Muscle layer of duodenum (tissue), 2 donors: ENCODE data around the gene PLA2G7.

Experiments used
- H3K27ac ChIP-seq: one replicate; pipeline ENCODE4 v1.7.0; 2013; ENCODE audit warnings: mild to moderate bottlenecking, low read length
- H3K27me3 ChIP-seq: one replicate; pipeline ENCODE4 v1.7.0; 2013; ENCODE audit warnings: low read depth, mild to moderate bottlenecking, control low read depth, low read length
- H3K36me3 ChIP-seq, 2 donors: one replicate each; pipeline ENCODE4 v1.7.0; 2013; ENCODE audit warnings: low read length in 2 of 2, control low read depth in 1 of 2, mild to moderate bottlenecking in 1 of 2; ENCODE audit not compliant: insufficient read depth in 2 of 2, control insufficient read depth in 1 of 2
- H3K4me1 ChIP-seq, 2 donors: one replicate each; pipeline ENCODE4 v1.7.0; 2013; ENCODE audit warnings: low read length in 2 of 2, mild to moderate bottlenecking in 2 of 2, control low read depth in 1 of 2, moderate library complexity in 1 of 2; ENCODE audit not compliant: insufficient read depth in 2 of 2, control insufficient read depth in 1 of 2
- H3K4me3 ChIP-seq, 2 donors: one replicate each; pipeline ENCODE4 v1.7.0; 2013; ENCODE audit warnings: low read length in 2 of 2, low read depth in 1 of 2, mild to moderate bottlenecking in 1 of 2
- H3K9me3 ChIP-seq, 2 donors: one replicate each; pipeline ENCODE4 v1.7.0; 2013; ENCODE audit warnings: low read length in 2 of 2, control low read depth in 1 of 2, mild to moderate bottlenecking in 1 of 2; ENCODE audit not compliant: control insufficient read depth in 1 of 2
- donor health status: healthy.

PLA2G7 gene

GRCh38 chr6:46719099-46719498, 16.1 kb downstream of the PLA2G7 start:
- Histone ChIP-seq H3K27me3 (no peaks in the 10 kb centered on the region), H3K4me3 (no peak overlapping the region), H3K4me1 (no peaks in the 10 kb centered on the region), H3K9me3 (no peaks in the 10 kb centered on the region), H3K27ac (no peak overlapping the region), H3K36me3 (no peaks in the 10 kb centered on the region)

DNA sequence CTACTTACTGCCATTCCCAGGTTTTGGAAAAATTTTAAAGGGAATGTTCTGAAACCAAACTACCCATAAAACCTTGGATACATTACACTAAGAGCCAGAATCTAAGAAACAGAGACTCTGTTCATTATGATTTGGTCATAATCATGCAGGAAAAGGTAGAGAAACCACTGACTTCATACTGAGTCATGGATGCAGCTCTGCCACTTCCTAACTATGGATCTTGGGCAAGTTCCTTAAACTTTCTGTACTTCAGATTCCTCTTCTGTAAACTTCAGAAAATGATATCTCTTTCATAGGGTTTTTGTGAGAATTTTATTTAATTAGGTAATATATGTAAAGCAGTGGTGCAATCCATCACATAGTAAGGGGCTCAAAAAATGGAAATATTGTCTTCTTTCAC, 20.0 kb downstream of the PLA2G7 start:
- no peaks in the 10 kb centered on the region for H3K9me3 ChIP-seq
- no peaks in the 10 kb centered on the region for H3K36me3 ChIP-seq
- no peaks in the 10 kb centered on the region for H3K4me1 ChIP-seq
- no peak overlapping the region for H3K4me3 ChIP-seq
- no peak overlapping the region for H3K27ac ChIP-seq
- H3K27me3 ChIP-seq, result no peaks in the 10 kb centered on the region

DNA sequence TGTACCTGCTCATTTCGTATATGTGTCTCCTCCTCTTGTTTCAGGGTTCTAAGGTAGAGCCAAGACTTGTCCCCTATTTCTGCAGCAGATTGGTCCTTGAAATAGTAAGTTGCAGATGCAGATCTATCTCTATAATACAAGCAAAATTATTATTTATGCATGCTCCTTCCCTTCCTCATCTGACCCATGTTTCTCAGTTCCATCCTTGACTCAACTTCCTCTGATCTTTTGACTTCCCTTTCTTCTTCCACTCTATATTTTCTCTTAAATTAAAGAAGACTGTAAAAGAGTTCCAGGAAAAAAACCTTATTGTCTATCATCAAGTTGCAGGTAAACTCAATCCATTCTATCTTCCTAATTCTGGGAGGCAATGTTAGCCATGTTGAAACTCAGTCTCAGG, 23.7 kb downstream of the PLA2G7 start:
- no peak overlapping the region for H3K27ac ChIP-seq
- no peaks in the 10 kb centered on the region for H3K27me3 ChIP-seq
- H3K9me3 ChIP-seq, result no peaks in the 10 kb centered on the region
- no peak overlapping the region for H3K4me3 ChIP-seq
- no peaks in the 10 kb centered on the region for H3K4me1 ChIP-seq
- no peaks in the 10 kb centered on the region for H3K36me3 ChIP-seq

GRCh38 chr6:46706464-46706863, 28.7 kb downstream of the PLA2G7 start:
- H3K4me3 ChIP-seq, result no peak overlapping the region
- no peaks in the 10 kb centered on the region for H3K36me3 ChIP-seq
- H3K9me3 ChIP-seq, result no peaks in the 10 kb centered on the region
- H3K27ac ChIP-seq, result no peak overlapping the region
- H3K27me3 ChIP-seq, result no peaks in the 10 kb centered on the region
- H3K4me1 ChIP-seq, result no peaks in the 10 kb centered on the region

DNA sequence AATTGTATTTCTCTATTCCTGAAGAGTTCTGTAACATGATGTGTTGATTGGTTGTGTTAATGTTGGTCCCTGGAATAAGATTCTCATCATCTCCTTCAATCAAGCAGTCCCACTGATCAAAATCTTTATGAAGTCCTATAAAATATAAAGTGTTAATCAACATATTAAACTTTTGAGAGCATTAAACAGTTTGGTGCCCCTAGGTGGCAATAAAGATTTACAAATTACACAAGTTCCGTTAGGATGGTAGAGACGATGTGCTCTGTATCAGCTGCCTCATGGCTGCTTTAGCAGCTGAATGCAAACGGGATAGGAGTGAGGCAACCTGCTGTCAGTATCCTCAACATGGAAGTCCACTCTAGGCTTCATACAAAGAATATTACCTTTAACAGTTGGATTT, 30.6 kb downstream of the PLA2G7 start:
- H3K4me3 ChIP-seq, result no peak overlapping the region
- H3K27me3 ChIP-seq, result no peaks in the 10 kb centered on the region
- H3K4me1 ChIP-seq, result no peaks in the 10 kb centered on the region
- no peaks in the 10 kb centered on the region for H3K36me3 ChIP-seq
- H3K9me3 ChIP-seq, result no peaks in the 10 kb centered on the region
- H3K27ac ChIP-seq, result no peak overlapping the region

GRCh38 chr6:46699970-46700369, 35.2 kb downstream of the PLA2G7 start:
- H3K27me3 ChIP-seq, result no peaks in the 10 kb centered on the region

DNA sequence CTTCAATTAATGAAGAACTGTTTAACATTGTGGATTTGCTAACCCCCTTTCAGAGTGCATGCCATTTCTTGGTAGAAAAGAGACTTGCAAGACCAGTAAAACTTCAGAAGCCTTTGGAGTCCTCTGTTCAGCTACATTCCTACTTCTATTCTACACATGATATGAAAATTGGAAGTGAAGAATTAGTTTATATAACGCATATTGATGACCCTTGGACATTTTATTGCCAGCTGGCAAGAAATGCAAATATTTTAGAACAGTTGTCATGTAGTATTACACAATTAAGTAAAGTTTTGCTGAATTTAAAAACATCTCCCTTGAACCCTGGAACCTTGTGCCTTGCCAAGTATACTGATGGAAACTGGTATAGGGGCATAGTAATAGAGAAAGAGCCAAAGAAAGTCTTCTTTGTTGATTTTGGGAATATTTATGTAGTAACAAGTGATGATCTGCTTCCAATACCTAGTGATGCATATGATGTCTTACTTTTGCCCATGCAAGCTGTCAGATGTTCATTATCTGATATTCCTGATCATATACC, 44.2 kb downstream of the PLA2G7 start:
- no peaks in the 10 kb centered on the region for H3K9me3 ChIP-seq
- H3K36me3 ChIP-seq, result no peaks in the 10 kb centered on the region
- H3K27ac ChIP-seq, result no peak overlapping the region
- H3K4me1 ChIP-seq, result no peaks in the 10 kb centered on the region
- no peaks in the 10 kb centered on the region for H3K27me3 ChIP-seq
- no peak overlapping the region for H3K4me3 ChIP-seq

More at GRCh38 chr6:46699970-46700369, 35.2 kb downstream of the PLA2G7 start:
- Histone ChIP-seq H3K36me3 (no peaks in the 10 kb centered on the region), H3K9me3 (no peaks in the 10 kb centered on the region), H3K27ac (no peak overlapping the region), H3K4me1 (no peaks in the 10 kb centered on the region), H3K4me3 (no peak overlapping the region)

DNA sequence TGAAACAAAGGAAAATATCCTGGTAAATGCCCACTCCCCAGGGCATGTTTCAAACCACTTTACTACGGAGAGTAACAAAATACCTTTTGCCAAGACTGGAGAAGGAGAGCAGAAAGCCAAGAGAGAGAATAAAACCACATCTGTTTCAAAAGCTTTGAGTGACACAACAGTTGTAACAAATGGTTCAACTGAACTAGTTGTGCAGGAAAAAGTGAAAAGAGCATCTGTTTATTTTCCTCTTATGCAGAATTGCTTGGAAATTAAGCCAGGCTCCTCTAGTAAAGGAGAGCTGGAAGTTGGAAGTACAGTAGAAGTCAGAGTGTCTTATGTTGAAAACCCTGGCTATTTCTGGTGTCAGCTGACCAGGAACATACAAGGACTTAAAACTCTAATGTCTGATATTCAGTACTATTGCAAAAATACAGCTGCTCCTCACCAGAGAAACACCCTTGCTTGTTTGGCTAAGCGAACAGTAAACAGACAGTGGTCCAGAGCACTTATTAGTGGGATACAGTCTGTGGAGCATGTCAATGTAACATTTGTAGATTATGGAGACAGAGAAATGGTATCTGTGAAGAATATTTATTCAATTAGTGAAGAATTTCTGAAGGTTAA, 44.9 kb downstream of the PLA2G7 start:
- no peaks in the 10 kb centered on the region for H3K36me3 ChIP-seq
- H3K9me3 ChIP-seq, result no peaks in the 10 kb centered on the region
- H3K4me3 ChIP-seq, result no peak overlapping the region
- no peaks in the 10 kb centered on the region for H3K4me1 ChIP-seq
- H3K27ac ChIP-seq, result no peak overlapping the region
- H3K27me3 ChIP-seq, result no peaks in the 10 kb centered on the region

DNA sequence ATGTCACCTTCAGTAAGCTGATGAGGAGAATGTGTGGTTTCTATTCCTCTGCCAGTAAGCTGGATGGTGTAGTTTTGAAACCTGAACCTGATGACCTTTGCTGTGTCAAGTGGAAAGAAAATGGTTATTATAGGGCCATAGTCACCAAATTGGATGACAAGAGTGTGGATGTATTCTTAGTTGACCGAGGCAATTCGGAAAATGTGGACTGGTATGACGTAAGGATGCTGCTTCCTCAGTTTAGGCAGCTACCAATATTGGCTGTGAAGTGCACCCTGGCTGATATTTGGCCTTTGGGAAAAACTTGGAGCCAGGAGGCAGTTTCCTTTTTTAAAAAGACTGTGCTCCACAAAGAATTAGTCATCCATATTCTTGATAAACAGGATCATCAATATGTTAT, 45.5 kb downstream of the PLA2G7 start:
- no peaks in the 10 kb centered on the region for H3K27me3 ChIP-seq
- no peak overlapping the region for H3K27ac ChIP-seq
- H3K4me1 ChIP-seq, result no peaks in the 10 kb centered on the region
- no peaks in the 10 kb centered on the region for H3K36me3 ChIP-seq
- H3K4me3 ChIP-seq, result no peak overlapping the region
- no peaks in the 10 kb centered on the region for H3K9me3 ChIP-seq

- H3K4me1 ChIP-seq, result no peaks in the 10 kb centered on the region
- no peaks in the 10 kb centered on the region for H3K36me3 ChIP-seq
- no peaks in the 10 kb centered on the region for H3K9me3 ChIP-seq
- H3K27me3 ChIP-seq, result no peaks in the 10 kb centered on the region
- H3K4me3 ChIP-seq, result no peak overlapping the region
- no peak overlapping the region for H3K27ac ChIP-seq
Measured at GRCh38 chr6:46688966-46689335, 46.2 kb downstream of the PLA2G7 start.

- Histone ChIP-seq H3K9me3 (no peaks in the 10 kb centered on the region), H3K4me3 (no peak overlapping the region), H3K27ac (no peak overlapping the region), H3K4me1 (no peaks in the 10 kb centered on the region), H3K36me3 (no peaks in the 10 kb centered on the region), H3K27me3 (no peaks in the 10 kb centered on the region)
Measured at GRCh38 chr6:46688117-46688965, 46.8 kb downstream of the PLA2G7 start.
